SIG-M5 (cell line): ENCODE data around the gene VSNL1.

Experiments
- DNase-seq: peaks from one replicate; lab custom pipeline; 2025; lab: John Stamatoyannopoulos, UW

The VSNL1 gene

DNA sequence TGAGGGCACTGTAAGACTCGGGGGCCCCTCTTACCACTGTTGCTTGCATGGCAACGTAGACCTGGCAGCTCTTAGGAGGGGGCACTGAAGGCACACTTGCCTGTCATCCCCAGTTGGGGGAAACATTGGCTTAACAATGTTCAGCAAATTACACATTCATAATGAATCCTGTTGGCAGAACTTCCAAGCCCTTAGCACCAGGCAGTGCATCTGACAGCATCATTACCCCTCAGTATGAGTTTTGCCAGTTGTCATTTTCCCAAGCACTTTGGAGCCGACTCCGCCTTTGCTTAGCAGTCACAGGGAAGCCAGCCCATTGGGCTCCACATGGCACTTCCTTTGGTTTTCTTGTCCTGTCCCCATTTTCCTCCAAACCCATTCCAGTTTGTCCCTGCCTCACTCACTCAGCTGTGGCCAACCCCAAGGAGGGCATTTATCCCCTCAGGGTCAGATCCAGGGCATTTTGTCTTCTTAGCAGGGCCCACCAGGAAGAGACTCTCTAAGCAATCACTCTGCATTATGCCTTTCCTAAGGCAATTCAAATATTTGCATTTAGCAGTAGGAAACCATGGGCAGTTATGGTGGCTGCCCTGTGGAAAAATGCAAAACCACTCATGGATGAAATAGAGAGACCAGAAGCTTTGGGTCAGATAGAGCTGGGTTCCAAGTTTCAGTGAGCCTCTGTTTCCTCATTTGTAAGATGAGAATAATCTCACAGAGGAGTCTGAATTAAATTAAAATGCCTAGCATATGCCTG lies 73.9 kb downstream of the VSNL1 start:
- DNase-seq = no peak

DNA sequence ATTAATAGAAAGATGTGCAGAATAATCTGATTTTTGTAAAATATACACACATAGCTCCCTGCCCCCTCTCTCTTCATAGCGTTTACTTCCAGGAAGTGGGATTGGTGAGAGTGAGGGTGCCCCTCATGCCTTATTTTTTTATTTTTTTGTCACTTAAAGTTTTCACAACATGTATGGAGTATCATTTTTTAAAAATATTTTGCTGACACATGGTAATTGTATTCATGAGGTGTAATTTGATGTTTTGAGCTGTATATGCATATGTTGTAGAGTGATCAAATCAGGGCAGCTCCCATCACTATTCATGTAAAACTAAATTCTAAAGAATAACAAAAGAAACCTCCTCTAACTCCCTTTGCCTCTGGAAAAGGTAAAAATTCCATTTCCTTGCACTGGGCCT lies 74.7 kb downstream of the VSNL1 start:
- no peak for DNase-seq

DNA sequence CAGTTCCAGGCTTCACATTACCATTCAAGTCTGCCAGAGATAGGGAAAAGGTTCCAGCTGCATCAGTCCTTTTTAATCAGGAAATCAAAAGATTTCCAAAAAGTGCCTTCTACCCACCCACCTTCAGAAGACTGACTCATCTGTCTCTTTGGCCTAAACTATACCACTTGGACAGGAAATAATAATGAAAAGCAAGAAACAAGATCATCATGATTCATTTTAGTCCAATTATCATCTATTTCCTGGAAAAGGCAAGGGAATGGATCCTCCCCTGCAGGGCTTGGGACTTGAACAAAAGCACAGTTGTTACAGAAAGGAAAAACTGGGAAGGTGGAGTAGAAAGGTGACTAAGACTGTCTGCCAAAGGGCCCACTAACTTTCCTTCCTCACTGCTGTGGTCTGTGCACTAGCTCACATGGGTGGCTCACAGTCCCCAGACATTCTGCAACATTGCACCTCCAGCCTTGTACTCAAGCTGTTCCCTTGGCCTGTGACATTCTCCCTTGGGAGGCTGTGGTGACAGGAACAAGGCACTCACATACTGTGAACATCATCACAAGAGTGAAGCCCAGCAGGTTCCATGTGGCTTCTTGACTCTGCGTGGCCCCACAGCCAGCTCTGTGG lies 75.3 kb downstream of the VSNL1 start:
- no peak for DNase-seq

DNA sequence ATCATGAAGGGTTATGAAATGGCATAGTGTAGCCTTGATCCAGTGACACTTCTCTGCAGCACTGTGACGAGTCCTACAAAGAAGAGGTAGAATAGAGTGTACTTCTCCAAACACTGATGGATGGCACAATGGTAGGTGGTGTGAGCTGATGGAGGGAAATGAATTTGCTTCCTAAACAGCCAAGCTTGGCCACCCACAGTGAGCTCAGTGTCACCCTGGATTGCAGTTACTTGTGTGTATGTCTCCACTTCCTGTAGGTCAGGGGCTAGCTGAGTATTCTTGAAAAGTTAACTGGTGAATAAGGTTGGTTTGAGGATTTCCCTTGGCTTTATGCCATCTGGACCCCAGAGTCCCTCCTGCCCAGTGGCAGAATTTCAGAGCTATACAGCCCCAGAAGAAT lies 75.9 kb downstream of the VSNL1 start:
- DNase-seq = no peak

GRCh38 chr2:17617516-17617915 lies 77.0 kb downstream of the VSNL1 start:
- DNase-seq = no peak

DNA sequence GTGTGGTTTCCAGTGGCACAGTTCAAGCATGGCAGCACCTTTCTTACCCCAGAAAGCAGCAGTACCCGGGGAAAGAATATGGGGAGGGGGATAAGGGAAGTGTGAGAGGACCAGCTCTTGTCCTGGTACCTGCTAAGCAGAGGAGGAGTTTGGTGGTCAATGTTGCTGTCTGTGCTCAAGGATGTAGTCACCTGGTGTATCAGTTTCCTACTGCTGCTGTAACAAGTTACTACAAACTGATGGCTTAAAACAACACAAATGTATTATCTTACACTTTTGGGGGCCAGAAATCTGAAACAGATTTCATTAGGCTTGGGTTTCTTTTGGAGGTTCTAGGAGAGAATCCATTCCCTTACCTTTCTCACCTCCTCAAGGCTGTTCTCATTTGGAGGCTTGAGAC lies 77.5 kb downstream of the VSNL1 start:
- no peak for DNase-seq

GRCh38 chr2:17620280-17620679 lies 79.8 kb downstream of the VSNL1 start:
- DNase-seq = no peak

GRCh38 chr2:17620841-17621240 lies 80.3 kb downstream of the VSNL1 start:
- DNase-seq = no peak

- no peak for DNase-seq
These were observed 81.3 kb downstream of the VSNL1 start for GRCh38 chr2:17621781-17622180.

DNA sequence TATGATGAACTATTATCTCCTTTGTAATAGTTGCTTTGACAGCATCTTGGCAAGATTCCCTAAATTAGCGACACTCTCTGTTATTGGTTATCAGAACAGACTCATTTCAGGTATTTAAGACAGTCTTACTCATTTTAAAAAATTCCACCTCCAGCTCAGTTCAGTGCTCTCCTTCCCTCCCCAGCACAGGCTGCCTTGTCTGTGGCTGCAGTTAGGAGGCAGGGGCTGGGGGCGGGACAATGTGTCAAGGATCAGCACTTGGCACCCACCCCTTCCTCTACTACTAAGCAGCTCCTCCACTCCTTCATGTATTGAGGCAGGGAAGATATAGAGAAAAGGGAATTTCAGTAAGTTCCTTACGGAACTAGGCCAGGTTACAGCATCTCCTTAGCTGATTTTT lies 85.0 kb downstream of the VSNL1 start:
- no peak for DNase-seq

DNA sequence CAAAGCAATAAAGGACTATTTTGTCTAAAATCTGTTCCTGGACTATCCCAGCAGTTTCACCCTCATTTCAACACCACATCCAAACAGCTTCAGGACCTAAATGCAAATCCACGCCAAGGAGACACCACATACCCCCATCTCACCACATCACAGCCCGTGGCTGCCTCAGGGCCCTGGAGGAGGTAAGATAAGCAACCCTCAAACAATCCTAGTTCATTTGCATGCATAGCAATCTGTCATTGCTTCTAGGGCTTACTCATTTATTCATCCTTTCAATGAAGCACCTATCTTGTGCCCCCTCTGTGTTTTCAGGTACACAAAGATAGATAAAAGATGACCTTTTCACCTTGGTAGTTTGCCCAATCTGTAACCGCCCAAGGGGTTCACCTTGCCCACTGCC lies 86.5 kb downstream of the VSNL1 start:
- DNase-seq = no peak

GRCh38 chr2:17627434-17627833 lies 86.9 kb downstream of the VSNL1 start:
- DNase-seq = no peak

GRCh38 chr2:17628349-17629261 lies 88.1 kb downstream of the VSNL1 start:
- DNase-seq = no peak

DNA sequence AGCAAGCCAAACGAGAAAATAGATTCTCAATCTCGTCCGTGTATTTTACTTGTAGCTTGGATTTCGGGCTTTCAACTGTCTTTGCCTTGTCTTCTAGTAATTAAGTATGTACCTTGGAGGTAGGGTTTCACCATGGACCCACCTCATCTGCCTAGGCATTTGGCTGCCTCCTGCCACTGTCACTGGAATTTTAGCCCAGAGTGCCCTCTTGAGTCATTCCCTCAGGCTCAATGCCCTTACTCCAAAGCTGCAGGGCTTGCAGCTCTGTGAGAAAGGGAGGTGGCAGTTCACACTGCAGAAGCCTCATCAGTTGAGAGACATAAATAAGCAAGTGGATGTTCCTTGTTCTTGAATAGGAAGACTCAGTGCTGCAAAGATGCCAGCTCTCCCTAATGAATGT lies 89.6 kb downstream of the VSNL1 start:
- DNase-seq = no peak

DNA sequence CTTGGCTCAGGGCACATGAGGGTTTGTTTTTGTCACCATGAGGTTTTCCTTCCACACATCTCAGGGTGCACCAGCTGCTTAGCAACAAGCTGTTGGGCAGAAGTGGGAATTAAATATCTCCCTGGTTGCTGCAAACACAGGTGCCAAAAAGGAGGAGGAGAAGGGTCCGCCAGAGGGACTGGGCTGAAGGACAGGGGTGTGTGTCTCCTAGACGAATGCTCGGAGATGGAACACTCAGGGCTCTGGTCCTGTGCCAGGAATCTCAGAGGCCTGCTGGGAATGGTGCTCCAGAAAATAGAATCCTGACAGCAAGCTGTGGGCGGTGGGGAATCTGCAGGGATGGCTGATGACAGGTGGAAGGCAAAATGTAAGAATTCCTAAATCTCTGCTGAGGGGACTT lies 94.5 kb downstream of the VSNL1 start:
- DNase-seq = no peak

DNA sequence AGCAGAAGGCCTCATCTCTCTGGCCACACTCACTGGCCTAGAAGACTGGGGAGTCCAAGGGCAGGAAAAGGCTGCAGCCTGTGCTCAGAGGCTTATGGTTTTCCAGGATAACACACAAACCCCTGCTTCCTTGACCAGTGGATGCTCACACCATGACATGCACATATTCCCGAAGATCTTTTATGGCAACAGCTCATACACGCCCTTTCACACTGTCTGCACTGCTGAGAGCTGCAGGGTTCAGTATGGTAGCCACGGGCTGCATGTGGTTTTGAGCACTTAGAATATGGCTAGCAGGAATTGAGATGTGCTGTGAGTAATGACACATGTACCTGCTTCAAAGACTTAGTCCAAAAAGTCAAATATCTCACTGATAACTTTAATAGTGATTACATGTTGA lies 95.8 kb downstream of the VSNL1 start:
- no peak for DNase-seq

DNA sequence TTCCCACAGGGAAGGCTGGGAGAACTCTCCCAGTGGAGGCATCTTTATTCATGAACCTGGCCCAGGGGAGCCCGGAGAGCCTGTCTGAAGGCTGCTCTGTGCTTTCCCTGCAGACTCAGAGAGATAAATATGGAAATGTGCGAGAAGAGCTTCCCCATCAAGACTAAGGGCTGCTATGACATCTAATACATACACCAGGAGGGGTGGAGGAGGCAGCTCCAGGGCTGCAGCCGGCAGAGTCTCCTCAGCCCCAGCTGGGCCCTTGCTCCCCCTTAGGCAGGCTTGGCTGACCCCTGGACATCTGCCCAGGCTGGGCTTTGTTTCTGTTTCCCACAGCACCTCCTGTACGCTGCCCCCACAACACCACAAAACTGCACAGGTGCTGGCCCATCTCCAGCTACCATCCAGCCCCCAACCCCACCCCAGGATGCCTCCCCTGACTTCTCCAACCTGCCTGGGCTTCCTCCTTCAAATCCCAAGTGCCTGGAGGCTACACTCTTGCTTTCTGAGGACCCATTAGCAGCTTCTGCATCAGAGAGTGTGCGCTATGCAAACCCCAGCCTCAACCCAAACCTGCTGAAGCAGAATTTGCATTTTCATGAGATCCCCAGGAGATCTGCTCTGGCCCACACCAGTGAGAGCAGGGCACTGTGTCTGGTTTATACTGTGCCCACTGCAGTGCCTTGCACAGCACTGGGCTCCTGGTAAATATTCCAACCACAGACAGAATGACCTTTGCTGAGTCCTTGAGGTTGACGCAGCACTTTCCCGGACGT lies 96.8 kb downstream of the VSNL1 start:
- no peak for DNase-seq

- DNase-seq = no peak
These were observed 97.8 kb downstream of the VSNL1 start for GRCh38 chr2:17638196-17638743.

DNA sequence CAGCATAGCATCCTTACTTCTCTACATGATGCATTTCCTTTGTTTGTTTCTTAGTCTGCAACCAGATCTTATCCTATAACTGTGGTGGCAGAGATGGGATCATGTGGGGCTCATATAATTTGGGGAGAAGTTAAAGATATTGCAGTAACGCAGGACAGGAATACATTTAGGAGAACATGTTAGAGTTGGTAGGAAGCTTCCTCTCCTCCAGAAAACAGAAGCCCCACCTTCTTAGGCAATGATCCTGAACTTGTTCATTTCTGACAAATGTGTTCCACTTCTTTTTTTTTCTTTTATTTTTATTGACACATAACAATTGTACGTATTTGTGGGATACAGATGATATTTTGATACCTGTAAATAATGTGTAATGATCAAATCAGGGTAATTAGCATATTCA lies 99.9 kb downstream of the VSNL1 start:
- no peak for DNase-seq

GRCh38 chr2:17643031-17643615 lies 102.6 kb downstream of the VSNL1 start:
- DNase-seq = peak; percentile 18

- DNase-seq = no peak
These were observed 104.7 kb downstream of the VSNL1 start for GRCh38 chr2:17644997-17645720.
